Measurements from ENCODE around the gene VAT1. TPM values are rescaled to one million over a fixed set of nuclear protein-coding genes. Genes with fewer than 3 reads are reported as not detected.
A peak's percentile ranks its signal among the peaks of the same experiment; 100 is the strongest.

Gene VAT1
- total and polyA plus RNA-seq, 9 of the 15 experiments (the other 6 are each of a cell fraction or from before 2014, with no cell fraction given): 29.4 to 153 (median 66.7) TPM

DNA sequence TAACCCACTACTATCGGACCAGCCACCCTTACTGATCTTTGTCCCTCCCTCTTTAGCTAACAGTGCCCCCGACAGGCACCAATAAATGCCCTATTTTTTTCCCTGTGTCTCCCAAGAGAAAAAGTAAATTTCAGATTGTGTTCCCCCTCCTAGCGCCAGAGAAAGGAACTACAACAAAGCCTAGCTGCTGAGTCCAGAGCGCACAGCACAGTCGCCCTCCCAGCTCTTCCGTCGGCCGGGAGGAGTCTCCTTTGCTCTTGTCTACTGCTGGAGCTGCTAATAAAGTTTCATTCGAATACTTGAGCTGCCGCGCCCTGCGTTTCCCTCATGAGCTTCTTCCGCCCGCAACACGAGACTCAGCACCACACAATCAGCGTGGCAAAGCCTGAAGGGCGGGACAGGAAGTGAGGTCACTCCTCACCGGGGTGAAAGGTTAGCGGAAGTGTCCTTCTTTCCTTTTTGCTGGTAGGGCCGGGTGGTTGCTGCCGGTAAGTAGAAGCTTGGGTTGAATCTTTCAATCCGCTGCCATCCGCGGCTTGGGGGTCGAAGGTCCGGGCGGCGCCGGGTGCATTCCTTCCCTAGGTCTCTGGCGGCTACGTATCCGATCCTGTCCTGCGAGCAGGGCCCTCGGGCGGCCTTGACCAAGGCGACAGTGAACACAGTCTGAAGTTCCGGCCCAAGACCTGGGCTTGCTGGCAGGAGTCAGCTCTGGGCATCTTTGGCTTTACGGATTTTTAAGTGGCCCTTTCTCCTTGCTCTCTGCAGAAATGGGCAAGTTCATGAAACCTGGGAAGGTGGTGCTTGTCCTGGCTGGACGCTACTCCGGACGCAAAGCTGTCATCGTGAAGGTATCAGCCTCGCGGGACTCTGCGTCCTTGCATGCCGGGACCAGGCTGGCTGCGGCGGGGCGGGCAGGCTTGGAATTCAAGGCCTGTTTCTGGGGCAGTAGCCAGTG, 23.9 kb downstream of the VAT1 start, which contains the start of gene RPL27 (continued):
- TF ChIP-seq, protein P1, sequence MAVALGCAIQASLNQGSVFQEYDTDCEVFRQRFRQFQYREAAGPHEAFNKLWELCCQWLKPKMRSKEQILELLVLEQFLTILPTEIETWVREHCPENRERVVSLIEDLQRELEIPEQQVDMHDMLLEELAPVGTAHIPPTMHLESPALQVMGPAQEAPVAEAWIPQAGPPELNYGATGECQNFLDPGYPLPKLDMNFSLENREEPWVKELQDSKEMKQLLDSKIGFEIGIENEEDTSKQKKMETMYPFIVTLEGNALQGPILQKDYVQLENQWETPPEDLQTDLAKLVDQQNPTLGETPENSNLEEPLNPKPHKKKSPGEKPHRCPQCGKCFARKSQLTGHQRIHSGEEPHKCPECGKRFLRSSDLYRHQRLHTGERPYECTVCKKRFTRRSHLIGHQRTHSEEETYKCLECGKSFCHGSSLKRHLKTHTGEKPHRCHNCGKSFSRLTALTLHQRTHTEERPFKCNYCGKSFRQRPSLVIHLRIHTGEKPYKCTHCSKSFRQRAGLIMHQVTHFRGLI (CRISPR knock-in tag; IDR thresholded peaks at IDR 0.05): no peak
- TF ChIP-seq ZSCAN32 (CRISPR knock-in tag; IDR thresholded peaks at IDR 0.05) (no peak), ILK (tag; IDR thresholded peaks at IDR 0.05; ENCODE audit: borderline replicate concordance, low read depth) (no peak), TSC22D4 (tag; IDR thresholded peaks at IDR 0.05) (no peak), GTF2E2 (tag; IDR thresholded peaks at IDR 0.05) (no peak), ZNF140 (CRISPR knock-in tag; IDR thresholded peaks at IDR 0.05) (no peak), ELF4 (CRISPR knock-in tag; IDR thresholded peaks at IDR 0.05) (0 out of 2 replicates have a peak, but pooled peaks have one; percentile 34), PHB2 (IDR thresholded peaks at IDR 0.05; ENCODE audit: low read depth) (no peak), CC2D1A (IDR thresholded peaks at IDR 0.05) (no peak), POLR2H (tag; IDR thresholded peaks at IDR 0.05; ENCODE audit: low read depth) (peak; percentile 94), BDP1 (IDR thresholded peaks at IDR 0.05; ENCODE audit: insufficient read depth, insufficient read length) (no peak), HDGF (IDR thresholded peaks at IDR 0.05) (no peak), ZNF175 (CRISPR knock-in tag; IDR thresholded peaks at IDR 0.05; ENCODE audit: low read depth) (peak; percentile 78; the same call in 1 of the 2 replicates), ZFP30 (CRISPR knock-in tag; IDR thresholded peaks at IDR 0.05; ENCODE audit: borderline replicate concordance) (no peak), SIX5 (IDR thresholded peaks at IDR 0.05; ENCODE audit: borderline replicate concordance in 1 of 2, insufficient read depth in 1 of 2, low read depth in 1 of 2, low read length in 2 of 2) (peak; percentile 64 to 69; a peak in 3 of 4 replicates), MCM3 (IDR thresholded peaks at IDR 0.05) (no peak), ZNF384 (IDR thresholded peaks at IDR 0.05; ENCODE audit: low read depth, low read length) (peak; percentile 90), NR4A1 (CRISPR knock-in tag; IDR thresholded peaks at IDR 0.05) (no peak), NR4A1 (tag; IDR thresholded peaks at IDR 0.05) (peak; percentile 27; the same call in 1 of the 2 replicates)
- TF ChIP-seq, protein P2, sequence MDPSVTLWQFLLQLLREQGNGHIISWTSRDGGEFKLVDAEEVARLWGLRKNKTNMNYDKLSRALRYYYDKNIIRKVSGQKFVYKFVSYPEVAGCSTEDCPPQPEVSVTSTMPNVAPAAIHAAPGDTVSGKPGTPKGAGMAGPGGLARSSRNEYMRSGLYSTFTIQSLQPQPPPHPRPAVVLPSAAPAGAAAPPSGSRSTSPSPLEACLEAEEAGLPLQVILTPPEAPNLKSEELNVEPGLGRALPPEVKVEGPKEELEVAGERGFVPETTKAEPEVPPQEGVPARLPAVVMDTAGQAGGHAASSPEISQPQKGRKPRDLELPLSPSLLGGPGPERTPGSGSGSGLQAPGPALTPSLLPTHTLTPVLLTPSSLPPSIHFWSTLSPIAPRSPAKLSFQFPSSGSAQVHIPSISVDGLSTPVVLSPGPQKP (CRISPR knock-in tag; IDR thresholded peaks at IDR 0.05): no peak
- TF ChIP-seq, protein P3, sequence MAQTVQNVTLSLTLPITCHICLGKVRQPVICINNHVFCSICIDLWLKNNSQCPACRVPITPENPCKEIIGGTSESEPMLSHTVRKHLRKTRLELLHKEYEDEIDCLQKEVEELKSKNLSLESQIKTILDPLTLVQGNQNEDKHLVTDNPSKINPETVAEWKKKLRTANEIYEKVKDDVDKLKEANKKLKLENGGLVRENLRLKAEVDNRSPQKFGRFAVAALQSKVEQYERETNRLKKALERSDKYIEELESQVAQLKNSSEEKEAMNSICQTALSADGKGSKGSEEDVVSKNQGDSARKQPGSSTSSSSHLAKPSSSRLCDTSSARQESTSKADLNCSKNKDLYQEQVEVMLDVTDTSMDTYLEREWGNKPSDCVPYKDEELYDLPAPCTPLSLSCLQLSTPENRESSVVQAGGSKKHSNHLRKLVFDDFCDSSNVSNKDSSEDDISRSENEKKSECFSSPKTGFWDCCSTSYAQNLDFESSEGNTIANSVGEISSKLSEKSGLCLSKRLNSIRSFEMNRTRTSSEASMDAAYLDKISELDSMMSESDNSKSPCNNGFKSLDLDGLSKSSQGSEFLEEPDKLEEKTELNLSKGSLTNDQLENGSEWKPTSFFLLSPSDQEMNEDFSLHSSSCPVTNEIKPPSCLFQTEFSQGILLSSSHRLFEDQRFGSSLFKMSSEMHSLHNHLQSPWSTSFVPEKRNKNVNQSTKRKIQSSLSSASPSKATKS (CRISPR knock-in tag; IDR thresholded peaks at IDR 0.05): no peak
- TF ChIP-seq, protein P4, sequence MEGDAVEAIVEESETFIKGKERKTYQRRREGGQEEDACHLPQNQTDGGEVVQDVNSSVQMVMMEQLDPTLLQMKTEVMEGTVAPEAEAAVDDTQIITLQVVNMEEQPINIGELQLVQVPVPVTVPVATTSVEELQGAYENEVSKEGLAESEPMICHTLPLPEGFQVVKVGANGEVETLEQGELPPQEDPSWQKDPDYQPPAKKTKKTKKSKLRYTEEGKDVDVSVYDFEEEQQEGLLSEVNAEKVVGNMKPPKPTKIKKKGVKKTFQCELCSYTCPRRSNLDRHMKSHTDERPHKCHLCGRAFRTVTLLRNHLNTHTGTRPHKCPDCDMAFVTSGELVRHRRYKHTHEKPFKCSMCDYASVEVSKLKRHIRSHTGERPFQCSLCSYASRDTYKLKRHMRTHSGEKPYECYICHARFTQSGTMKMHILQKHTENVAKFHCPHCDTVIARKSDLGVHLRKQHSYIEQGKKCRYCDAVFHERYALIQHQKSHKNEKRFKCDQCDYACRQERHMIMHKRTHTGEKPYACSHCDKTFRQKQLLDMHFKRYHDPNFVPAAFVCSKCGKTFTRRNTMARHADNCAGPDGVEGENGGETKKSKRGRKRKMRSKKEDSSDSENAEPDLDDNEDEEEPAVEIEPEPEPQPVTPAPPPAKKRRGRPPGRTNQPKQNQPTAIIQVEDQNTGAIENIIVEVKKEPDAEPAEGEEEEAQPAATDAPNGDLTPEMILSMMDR (IDR thresholded peaks at IDR 0.05 in 2 of 3, conservative IDR thresholded peaks at IDR 0.05 in 1 of 3; ENCODE audit: insufficient read depth in 2 of 3, low read depth in 1 of 3, low read length in 3 of 3): peak; percentile 92 to 96 (median 95)

All from K562 (cell line).